CD4-positive, alpha-beta T cell (primary cell): ENCODE measurements around the gene SIRT5. TPM values are rescaled to one million over a fixed set of nuclear protein-coding genes. Genes with fewer than 3 reads are reported as not detected.

Source experiments
- ATAC-seq: fragments of 200-7000 bp; cut with Tn5 transposase; one replicate; pipeline ENCODE4 v1.10.0; 2022; ENCODE audit warnings: mild to moderate bottlenecking; ENCODE audit not compliant: poor library complexity
- CTCF ChIA-PET: fragments of 350-600 bp; sonication (Branson Sonifier 250); formaldehyde crosslinking; loops from one replicate; lab custom pipeline; 2021; ENCODE audit warnings: antibody characterized with exemption, inconsistent platforms; lab: Charles Lee
- POLR2A ChIA-PET: fragments of 350-600 bp; sonication (Branson Sonifier 250); formaldehyde crosslinking; loops from one replicate; lab custom pipeline; 2021; ENCODE audit warnings: antibody characterized with exemption, inconsistent platforms; lab: Charles Lee
- DNase-seq, 14 experiments: peaks; one replicate each; pipeline ENCODE4 v3.0.0-alpha.2; 2013 to 2020; ENCODE audit warnings: mixed read lengths in 2 of 14
- H3K27ac ChIP-seq, 2 donors: one replicate each; pipeline versions ENCODE4 v1.5.1 to v1.7.0; 2013; ENCODE audit warnings: low read length in 2 of 2, low read depth in 1 of 2, mild to moderate bottlenecking in 1 of 2
- H3K27me3 ChIP-seq, 2 experiments: 1 replicate in 1 of 2; 2 replicates in 1 of 2; pipeline versions ENCODE4 v1.6.1 to v1.7.0; 2013; ENCODE audit warnings: low read length in 2 of 2, control low read depth in 1 of 2, mild to moderate bottlenecking in 1 of 2, moderate library complexity in 1 of 2; ENCODE audit not compliant: insufficient read depth in 2 of 2, control insufficient read depth in 1 of 2
- H3K36me3 ChIP-seq: one replicate; pipeline ENCODE4 v1.6.1; 2013; ENCODE audit warnings: low read length, control low read depth; ENCODE audit not compliant: insufficient read depth
- H3K4me1 ChIP-seq: one replicate; pipeline ENCODE4 v1.6.1; 2013; ENCODE audit warnings: low read length, control low read depth; ENCODE audit not compliant: insufficient read depth
- H3K4me3 ChIP-seq: one replicate; pipeline ENCODE4 v1.5.1; 2013; ENCODE audit warnings: mild to moderate bottlenecking, low read length, moderate library complexity
- H3K9me3 ChIP-seq, 2 experiments: 1 replicate in 1 of 2; 2 replicates in 1 of 2; pipeline versions ENCODE4 v1.6.1 to v1.7.0; 2013; ENCODE audit warnings: low read length in 2 of 2, mild to moderate bottlenecking in 2 of 2, control low read depth in 1 of 2, moderate library complexity in 1 of 2; ENCODE audit not compliant: control insufficient read depth in 1 of 2, insufficient read depth in 1 of 2
- H3K27ac Mint-ChIP-seq: one replicate; pipeline ENCODE4 v1.8.0; 2020; ENCODE audit warnings: mixed read lengths
- H3K27me3 Mint-ChIP-seq: one replicate; pipeline ENCODE4 v1.8.0; 2021; ENCODE audit warnings: mixed read lengths
- H3K36me3 Mint-ChIP-seq: one replicate; pipeline ENCODE4 v1.8.0; 2021; ENCODE audit warnings: low read depth, mixed read lengths
- H3K4me1 Mint-ChIP-seq: one replicate; pipeline ENCODE4 v1.8.0; 2021; ENCODE audit warnings: low read depth, mixed read lengths
- H3K4me3 Mint-ChIP-seq: one replicate; pipeline ENCODE4 v1.8.0; 2020; ENCODE audit warnings: mild to moderate bottlenecking, mixed read lengths
- H3K9me3 Mint-ChIP-seq: one replicate; pipeline ENCODE4 v1.8.0; 2020; ENCODE audit warnings: mixed read lengths
- CTCF ChIP-seq: fragments of 200-600 bp; IDR thresholded peaks from one replicate; pipeline ENCODE4 v1.8.0; 2022; ENCODE audit warnings: antibody characterized with exemption, mild to moderate bottlenecking
- intact Hi-C, 2 experiments: fragments of 100-400 bp; cut with DNase I in 1 of 2; cut with micrococcal nuclease in 1 of 2; formaldehyde crosslinking; loops; one replicate each; pipeline versions ENCODE4 v1.15.1 to v1.9.0; 2023 to 2025; cut with DNase I, micrococcal nuclease
- total RNA-seq, 174 experiments: library from RNA in 2 of 174; stranded (reverse) in 2 of 174; gene quantifications; one replicate each; pipeline ENCODE4 v1.2.3 and lab custom pipeline; 2021 to 2026

SIRT5 gene
- total RNA-seq, 2 experiments from 2014 or later, result 14.3 to 16.3 TPM

- no peaks in the 10 kb centered on the region for H3K9me3 ChIP-seq
- H3K4me1 ChIP-seq, result no peaks in the 10 kb centered on the region
- Mint-ChIP-seq H3K27ac (no peak overlapping the region), H3K36me3 (no peaks in the 10 kb centered on the region), H3K27me3 (no peaks in the 10 kb centered on the region), H3K4me3 (no peak overlapping the region), H3K9me3 (no peaks in the 10 kb centered on the region), H3K4me1 (no peaks in the 10 kb centered on the region)
- TF ChIP-seq CTCF, result no peak
- H3K36me3 ChIP-seq, result no peaks in the 10 kb centered on the region
- intact Hi-C loops, result no loop called here
- H3K4me3 ChIP-seq, result no peak overlapping the region
- ChIA-PET CTCF (interaction anchor here (2.3 kb wide), 1 partner anchor 15 kb away, joined by 7 read pairs; the partner anchor contains the start of gene SIRT5), POLR2A (no interaction called here)
- DNase-seq (no peak), ATAC-seq (no peak)
- no peak overlapping the region for H3K27ac ChIP-seq
- H3K27me3 ChIP-seq, result no peaks in the 10 kb centered on the region
Measured at GRCh38 chr6:13559251-13559650, 15.2 kb upstream of the SIRT5 start.

DNA sequence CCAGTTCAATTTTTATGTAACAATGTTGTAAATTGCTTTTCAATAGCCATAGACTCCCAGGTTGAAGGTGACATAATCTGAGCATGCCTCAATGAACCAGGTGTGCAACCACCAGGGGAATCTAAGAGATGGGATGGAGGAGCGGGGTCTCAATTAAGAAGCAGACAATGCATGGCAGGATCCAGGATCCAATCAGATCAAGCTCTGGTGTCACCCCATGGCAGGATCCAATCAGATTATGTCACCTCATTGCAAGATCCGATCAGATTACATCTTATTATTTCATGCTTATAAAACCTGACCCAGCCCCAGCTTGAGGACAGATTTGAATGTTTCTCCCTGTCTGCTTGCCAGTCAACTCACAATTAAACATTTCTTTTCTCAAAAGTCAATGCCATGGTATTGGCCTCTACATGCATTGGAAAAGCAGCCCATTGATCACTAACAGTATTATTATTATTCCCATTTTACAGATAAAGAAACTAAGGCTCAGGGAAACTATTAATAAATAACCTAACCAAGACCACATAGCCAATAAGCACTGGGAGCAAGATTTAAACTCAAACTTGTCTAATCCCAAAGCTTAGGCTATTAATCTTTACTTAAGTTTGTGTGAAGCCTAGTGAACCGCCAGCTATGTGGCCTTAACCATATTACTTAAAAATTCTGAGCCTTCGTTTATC is 14.3 kb upstream of the SIRT5 start:
- ChIA-PET CTCF (interaction anchor here (2.3 kb wide), 1 partner anchor 15 kb away, joined by 7 read pairs; the partner anchor contains the start of gene SIRT5), POLR2A (no interaction called here)
- Histone ChIP-seq H3K27ac (no peak overlapping the region), H3K27me3 (no peaks in the 10 kb centered on the region), H3K4me3 (no peak overlapping the region), H3K9me3 (no peaks in the 10 kb centered on the region), H3K4me1 (no peaks in the 10 kb centered on the region), H3K36me3 (no peaks in the 10 kb centered on the region)
- H3K36me3 Mint-ChIP-seq, result no peaks in the 10 kb centered on the region
- H3K4me1 Mint-ChIP-seq, result no peaks in the 10 kb centered on the region
- H3K27ac Mint-ChIP-seq, result no peak overlapping the region
- H3K9me3 Mint-ChIP-seq, result no peaks in the 10 kb centered on the region
- no peaks in the 10 kb centered on the region for H3K27me3 Mint-ChIP-seq
- no peak for TF ChIP-seq CTCF
- intact Hi-C loops, result no loop called here
- ATAC-seq, result no peak
- no peak overlapping the region for H3K4me3 Mint-ChIP-seq
- no peak for DNase-seq

- no peaks in the 10 kb centered on the region for H3K36me3 Mint-ChIP-seq
- Histone ChIP-seq H3K27me3 (no peaks in the 10 kb centered on the region), H3K4me1 (no peaks in the 10 kb centered on the region), H3K27ac (no peak overlapping the region), H3K4me3 (no peak overlapping the region), H3K36me3 (no peaks in the 10 kb centered on the region), H3K9me3 (no peaks in the 10 kb centered on the region)
- H3K4me1 Mint-ChIP-seq, result no peaks in the 10 kb centered on the region
- DNase-seq, result no peak
- intact Hi-C loops, result no loop called here
- ATAC-seq, result no peak
- no peak overlapping the region for H3K27ac Mint-ChIP-seq
- POLR2A ChIA-PET, result no interaction called here
- no peak overlapping the region for H3K4me3 Mint-ChIP-seq
- H3K9me3 Mint-ChIP-seq, result no peaks in the 10 kb centered on the region
- CTCF ChIA-PET, result interaction anchor here (2.3 kb wide), 1 partner anchor 14 kb away, joined by 7 read pairs; the partner anchor contains the start of gene SIRT5
- no peaks in the 10 kb centered on the region for H3K27me3 Mint-ChIP-seq
- no peak for TF ChIP-seq CTCF
Measured at GRCh38 chr6:13560651-13561044, 13.8 kb upstream of the SIRT5 start.
